HL-60 (cell line): Measurements from ENCODE around the gene PIK3R5.

ENCODE experiments used
- POLR2AphosphoS5 ChIP-seq: IDR thresholded peaks from 2 replicates; pipeline ENCODE4 v1.6.1; 2012; ENCODE audit warnings: low read depth
- TF ChIP-seq, protein P1 (sequence below): IDR thresholded peaks from one replicate; pipeline ENCODE4 v1.5.1; 2011; ENCODE audit warnings: low read length, control low read depth, inconsistent platforms; ENCODE audit not compliant: insufficient read depth

DNA sequence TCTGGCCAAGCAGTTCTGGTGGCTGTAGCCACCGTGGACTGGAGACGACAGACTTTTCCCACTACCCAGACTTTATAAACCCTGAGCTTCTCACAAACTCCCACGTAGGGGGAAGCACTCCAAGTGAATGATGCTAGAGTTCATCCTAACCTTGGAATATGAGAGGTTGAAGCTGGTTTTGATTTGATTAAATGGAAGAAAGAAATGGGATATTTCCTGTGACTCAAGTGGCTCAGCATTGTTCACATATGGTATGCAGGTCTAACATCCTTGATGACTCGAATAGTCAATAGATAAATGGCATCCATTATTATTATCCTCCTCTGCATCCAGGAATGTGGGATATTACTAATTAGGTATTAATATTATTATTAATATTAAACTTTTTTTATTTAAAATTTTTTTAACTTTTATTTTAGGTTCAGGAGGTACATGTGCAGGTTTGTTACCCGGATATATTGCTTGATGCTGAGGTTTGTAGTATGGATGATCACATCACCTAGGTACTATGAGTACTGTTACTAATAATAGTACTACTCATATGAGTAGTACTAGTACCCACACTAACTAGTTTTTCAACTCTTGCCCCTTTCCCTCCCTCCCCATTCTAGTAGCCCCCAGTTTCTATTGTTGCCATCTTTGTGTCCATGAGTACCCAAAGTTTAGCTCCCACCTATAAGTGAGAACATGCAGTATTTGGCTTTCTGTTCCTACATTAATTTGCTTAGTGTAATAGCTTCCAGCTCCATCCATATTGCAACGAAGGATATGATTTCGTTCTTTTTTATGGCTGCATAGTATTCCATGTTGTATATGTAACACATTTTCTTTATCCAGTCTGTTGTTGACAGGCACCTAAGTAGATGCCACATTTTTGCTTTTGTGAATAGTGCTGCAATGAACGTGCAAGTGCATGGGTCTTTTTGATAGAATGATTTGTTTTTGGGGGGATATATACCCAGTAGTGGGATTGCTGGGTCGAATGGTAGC, 121.0 kb downstream of the PIK3R5 start:
- TF ChIP-seq, protein P1, sequence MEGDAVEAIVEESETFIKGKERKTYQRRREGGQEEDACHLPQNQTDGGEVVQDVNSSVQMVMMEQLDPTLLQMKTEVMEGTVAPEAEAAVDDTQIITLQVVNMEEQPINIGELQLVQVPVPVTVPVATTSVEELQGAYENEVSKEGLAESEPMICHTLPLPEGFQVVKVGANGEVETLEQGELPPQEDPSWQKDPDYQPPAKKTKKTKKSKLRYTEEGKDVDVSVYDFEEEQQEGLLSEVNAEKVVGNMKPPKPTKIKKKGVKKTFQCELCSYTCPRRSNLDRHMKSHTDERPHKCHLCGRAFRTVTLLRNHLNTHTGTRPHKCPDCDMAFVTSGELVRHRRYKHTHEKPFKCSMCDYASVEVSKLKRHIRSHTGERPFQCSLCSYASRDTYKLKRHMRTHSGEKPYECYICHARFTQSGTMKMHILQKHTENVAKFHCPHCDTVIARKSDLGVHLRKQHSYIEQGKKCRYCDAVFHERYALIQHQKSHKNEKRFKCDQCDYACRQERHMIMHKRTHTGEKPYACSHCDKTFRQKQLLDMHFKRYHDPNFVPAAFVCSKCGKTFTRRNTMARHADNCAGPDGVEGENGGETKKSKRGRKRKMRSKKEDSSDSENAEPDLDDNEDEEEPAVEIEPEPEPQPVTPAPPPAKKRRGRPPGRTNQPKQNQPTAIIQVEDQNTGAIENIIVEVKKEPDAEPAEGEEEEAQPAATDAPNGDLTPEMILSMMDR = no peak
- no peak for TF ChIP-seq POLR2AphosphoS5
